Activated CD8-positive, alpha-beta memory T cell treated with anti-CD3 and anti-CD28 coated beads, Interleukin-2, amount 50 U/mL, for 1 hour (primary cell): ENCODE results near the gene MBP.
"Not testable (repeated sequence)": the region's sequence is repeated elsewhere in the genome, so short reads cannot be mapped to it uniquely, and the experiment has no call there.

ENCODE experiments used
- DNase-seq: peaks from one replicate; pipeline ENCODE4 v3.0.0-alpha.2; 2020; ENCODE audit errors: extremely low read depth

MBP gene

DNA sequence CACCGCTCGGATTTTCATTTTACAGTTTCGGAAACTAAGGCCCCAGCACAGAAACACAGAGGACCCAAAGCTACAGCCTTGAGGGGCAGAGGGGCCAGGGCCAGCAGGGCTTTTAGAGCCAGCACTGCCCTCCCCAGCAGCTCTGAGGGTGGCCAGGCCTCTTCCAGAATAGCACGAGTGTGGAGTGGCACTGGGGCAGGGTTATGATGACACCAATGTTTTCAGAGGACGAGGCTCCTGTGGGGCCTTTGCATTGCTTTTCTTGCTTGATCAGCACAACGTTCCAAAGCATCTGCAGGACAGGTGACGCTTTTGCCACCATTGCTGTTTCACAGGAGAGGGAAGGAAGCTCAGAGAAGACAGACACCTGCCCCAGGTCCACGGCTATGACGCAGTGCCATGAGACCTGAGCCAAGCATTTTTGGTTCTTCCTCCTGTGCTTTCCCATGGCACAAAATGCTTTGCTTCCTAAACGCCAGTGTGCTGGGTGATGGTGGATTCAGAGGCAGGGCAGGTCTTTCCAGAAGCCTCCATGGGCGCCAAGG lies 126.9 kb downstream of the MBP start:
- no peak for DNase-seq

GRCh38 chr18:77004555-77005380 lies 127.8 kb downstream of the MBP start:
- DNase-seq, result no peak

GRCh38 chr18:77003316-77003715 lies 129.3 kb downstream of the MBP start:
- DNase-seq, result no peak

DNA sequence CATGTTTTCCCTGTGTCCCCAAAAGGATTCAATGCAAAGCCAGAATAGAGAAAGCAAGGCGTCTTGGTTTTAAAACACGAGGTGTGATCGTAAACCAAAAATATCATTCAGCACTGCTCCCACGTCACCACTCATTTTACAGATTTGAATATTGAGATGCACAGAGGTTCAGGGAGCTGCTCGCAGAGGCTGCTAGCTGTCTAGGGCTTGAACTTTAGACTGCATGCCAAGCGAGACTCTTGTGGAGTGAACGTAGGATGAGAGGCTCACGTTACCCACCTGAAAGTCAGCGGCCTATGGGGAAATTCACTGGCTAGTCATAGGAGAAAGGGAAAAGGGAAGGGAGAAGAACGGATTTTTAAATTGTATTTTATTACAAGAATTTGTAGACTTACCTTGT lies 130.1 kb downstream of the MBP start:
- DNase-seq, result no peak

DNA sequence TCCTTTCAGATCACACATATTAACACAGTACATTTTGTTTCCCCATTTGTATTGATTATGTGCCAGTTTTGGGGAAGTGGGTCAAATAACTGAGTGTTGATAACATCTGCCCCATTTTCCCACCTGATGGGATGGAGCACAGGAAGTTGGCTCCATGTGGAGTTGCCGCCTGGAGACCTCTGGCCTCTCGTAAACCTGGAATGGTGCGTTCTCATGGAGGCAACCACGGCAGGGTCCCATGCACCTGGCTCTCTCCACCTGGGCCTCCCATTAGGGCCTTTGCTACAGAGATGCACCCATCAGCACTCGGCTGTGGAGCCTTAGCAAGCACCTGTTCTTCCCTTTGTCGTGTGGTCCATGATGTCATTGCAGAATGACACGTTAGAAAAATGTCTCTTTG lies 130.6 kb downstream of the MBP start:
- no peak for DNase-seq

GRCh38 chr18:77001041-77001440 lies 131.5 kb downstream of the MBP start:
- no peak for DNase-seq

DNA sequence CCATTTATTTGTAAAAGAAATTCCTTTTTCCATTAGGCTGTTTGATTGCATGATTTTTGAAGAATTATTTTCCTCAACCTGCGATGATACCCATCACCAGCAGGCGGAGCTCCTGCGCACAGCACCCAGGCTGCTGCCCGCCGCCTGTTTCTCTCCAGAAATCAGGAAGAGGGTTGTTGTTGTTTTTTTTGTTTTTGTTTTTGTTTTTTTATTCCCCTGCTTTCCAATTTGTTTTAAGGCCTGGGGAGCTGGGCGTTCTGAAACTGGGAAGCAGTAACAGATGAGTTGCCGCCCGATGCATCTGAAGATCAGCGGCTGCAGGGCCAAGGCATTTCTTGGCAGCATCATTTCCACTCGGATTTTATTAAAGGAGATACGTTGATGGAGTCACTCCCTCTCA lies 132.1 kb downstream of the MBP start:
- DNase-seq, result no peak

DNA sequence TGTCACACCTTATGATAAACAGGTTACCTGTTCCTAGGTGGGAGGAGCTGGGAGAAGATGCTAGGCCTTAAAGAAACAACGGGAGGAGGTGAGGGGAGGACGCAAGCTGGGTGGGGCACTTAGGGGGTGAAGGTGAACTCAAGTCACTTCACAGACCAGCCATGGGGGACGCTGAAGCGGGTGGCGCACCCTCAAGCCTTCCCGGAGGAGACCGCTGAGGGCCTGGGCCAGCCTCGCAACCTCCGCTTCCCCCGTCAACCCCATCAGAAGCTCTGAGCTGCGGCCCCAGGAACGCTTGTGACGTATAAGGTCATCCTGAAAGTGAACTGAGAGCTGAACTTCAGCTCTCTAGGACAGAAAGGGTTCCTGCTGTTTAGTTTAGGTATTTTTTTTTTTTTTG lies 133.5 kb downstream of the MBP start:
- no peak for DNase-seq

DNA sequence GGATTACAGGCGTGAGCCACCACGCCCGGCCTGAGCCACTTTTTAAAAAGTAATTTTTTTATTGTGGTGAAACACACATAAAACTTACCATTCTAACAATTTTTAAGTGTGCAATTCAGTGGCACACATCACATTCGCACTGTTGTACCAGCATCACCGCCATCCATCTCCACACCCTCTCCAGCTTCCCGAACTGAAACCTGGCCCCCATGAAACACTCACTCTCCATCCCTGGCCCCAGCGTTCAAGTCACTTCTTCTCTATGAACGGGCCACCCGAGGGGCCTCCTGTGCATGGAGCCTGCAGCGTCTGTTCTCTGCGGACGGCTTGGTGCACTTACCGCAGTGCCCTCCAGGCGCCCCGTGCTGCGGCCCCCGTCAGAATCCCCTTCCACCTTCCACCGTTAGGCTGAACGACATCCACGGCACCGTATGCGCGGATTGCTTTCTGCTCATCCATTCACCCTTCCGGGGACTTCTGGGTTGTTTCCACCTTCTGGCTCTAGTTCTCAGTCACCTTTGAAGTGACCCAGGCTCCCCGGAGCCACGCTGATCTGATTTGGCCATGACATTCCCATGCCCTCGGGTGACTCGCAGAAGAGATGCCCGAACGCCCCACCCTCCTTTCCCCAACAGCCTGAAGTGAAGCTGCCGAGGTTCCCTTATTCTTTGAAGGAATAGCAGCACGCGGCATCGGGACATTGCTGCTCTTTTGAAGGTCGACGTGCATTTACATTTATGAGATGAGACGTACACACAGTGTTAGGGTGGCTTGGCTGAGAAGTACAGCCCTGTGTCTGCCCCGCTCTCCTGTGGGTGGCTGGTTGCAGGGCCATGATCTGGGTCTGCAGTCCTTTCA lies 134.4 kb downstream of the MBP start:
- no peak for DNase-seq

DNA sequence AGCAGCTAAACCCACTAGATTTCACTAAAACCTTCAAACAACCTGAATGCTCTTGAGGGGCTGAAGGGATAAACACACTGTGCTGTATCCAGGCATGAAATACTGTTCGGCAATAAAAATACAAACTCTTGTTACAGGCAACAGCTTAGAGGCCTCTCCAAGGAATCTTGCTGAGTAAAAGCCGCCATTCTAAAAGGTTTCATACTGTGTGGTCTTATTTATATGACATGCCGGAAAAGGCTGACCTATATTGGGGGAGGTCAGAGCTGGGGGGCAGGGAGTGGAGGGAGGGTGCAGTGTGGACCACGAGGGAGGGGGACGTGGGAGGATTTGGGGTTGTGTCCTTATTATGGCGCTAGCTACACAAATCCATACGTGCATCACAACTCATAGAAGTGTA lies 136.2 kb downstream of the MBP start:
- no peak for DNase-seq

DNA sequence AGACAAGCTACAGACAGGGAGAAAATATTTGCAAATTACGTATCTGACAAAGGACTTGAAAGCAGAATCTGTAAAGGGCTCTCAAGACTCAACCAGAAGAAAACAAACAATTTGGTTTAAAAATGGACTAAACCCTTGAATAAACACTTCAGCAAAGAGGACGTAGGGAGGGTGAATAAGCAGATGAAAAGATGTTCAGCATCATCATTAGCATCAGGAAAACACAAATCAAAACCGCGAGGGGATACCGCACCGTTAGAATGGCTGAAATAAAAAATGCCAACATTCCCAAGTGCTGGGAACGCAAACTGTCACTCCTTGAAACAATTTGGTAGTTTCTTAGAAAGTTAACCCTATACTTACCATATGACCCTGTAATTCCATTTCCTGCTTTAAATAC lies 136.7 kb downstream of the MBP start:
- no peak for DNase-seq

DNA sequence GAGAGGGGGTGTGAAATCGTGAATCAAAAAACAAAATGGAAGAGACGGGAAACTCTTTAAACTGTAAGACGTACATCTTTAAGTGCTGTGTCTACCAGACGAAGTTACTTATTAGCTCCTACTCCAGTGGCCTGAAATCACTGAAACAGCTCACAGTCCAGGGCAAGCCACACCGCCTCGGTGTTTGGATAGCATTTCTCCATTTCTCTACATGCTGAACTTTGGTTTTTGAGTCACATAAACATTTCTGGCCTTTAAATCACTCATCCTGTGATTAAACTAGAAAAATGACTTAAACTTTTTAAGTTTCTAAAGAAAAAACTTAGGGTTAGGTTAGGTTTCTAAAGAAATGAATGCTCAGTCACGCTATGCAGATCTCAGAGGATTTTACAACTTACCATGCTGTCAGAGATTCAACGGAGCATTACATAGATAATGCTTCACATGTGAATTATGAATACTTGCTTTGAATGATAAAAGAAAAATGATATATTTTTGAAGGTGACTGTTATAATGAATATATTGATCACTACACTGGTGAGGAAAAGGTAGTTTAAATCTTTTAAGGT lies 138.4 kb downstream of the MBP start:
- no peak for DNase-seq

- no peak for DNase-seq
These were observed 139.0 kb downstream of the MBP start for GRCh38 chr18:76993573-76993972.

GRCh38 chr18:76993085-76993382 lies 139.5 kb downstream of the MBP start:
- DNase-seq, result no peak

GRCh38 chr18:76992226-76993084 lies 140.1 kb downstream of the MBP start:
- DNase-seq, result no peak

- no peak for DNase-seq
These were observed 141.4 kb downstream of the MBP start for GRCh38 chr18:76991021-76991688.

DNA sequence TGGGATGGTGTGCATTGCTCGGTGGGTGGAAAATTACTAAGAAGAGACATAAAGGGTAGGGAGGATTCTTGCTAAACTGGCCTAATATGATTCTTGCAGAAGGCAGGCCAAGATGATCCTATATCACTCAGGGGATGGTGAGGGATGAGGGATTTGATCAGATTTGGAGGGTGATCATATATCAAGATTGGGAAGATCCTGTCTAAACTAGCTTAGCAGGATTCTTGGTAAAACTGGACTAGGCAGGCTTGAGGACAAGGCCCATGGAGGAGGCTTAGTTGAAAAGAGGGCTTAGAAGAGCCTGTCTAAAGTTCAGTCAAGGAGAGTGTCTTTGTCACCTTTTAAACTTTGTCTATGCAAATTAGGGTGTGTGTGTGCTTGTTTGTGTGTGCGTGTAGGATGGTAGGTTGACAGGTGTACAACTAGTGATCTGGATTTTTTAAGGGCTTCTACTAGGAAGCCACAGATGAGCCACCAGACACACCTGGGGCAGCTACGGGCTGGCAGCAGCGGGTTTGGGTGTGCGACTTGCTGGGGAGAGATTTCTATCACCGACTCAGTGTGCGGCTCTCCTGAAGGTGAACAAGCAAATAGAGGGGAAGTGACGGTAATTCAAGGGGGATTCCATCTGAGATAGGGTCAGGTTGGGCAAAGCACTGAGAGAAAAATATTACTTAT lies 142.1 kb downstream of the MBP start:
- DNase-seq, result not testable (repeated sequence)

GRCh38 chr18:76989647-76990190 lies 142.9 kb downstream of the MBP start:
- no peak for DNase-seq

DNA sequence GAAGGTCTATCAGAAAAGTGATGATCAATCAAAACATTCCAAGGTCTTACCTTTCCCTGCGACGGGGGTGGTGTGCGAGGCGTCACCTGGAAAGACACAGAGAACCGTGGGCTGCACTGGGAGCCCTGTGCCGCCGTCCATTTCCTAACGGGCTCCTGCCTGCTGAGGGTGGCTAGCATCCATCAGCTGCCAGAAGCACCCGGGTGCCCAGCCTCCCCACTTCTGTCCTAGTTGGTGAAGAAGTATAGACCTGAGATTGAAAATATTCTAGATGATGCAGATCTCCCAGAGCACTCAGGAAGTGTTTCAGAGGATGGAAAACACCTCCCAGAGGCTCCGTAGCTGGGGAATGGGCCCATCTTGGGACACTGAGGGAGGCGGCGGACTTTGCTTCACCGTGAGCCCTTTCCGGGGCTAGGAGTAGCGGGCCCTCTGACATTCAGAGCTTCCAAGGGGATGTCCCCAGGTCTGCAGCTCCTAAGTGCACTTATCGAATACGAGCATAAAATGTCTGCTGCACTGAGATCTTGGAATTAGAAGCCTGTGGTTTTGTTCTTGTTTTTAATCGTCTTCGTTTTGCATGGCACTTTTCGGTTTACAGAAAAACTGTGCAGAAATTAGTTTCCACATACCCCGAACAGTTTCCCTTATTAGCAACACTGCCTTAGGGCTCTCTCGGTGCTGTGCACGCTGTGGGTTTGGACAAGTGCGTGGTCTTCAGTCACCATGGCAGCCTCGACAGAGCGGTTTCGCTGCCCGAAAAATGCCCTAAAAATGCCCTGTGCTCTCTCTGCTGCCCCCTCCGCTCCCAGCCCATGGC lies 143.5 kb downstream of the MBP start:
- DNase-seq, result no peak
